NCI-H2171 treated with DMSO at 0.1 percent for 48 hours (cell line): ENCODE data around the gene DHRSX.
"Not testable (repeated sequence)": the region's sequence is repeated elsewhere in the genome, so short reads cannot be mapped to it uniquely, and the experiment has no call there.

ENCODE experiments used
- DNase-seq: peaks from one replicate; lab custom pipeline; 2025; lab: John Stamatoyannopoulos, UW

Gene DHRSX

GRCh38 chrX:2474963-2475726, 25.6 kb downstream of the DHRSX start:
- no peak for DNase-seq

GRCh38 chrX:2474280-2474962, 26.4 kb downstream of the DHRSX start:
- no peak for DNase-seq

GRCh38 chrX:2473064-2473463, 27.7 kb downstream of the DHRSX start:
- DNase-seq: not testable (repeated sequence)

- no peak for DNase-seq
Observed at GRCh38 chrX:2471641-2472040, 29.1 kb downstream of the DHRSX start.

GRCh38 chrX:2471126-2471525, 29.6 kb downstream of the DHRSX start:
- not testable (repeated sequence) for DNase-seq

- not testable (repeated sequence) for DNase-seq
Observed at GRCh38 chrX:2469852-2470251, 30.9 kb downstream of the DHRSX start.

- no peak for DNase-seq
Observed at GRCh38 chrX:2469196-2469685, 31.5 kb downstream of the DHRSX start.

GRCh38 chrX:2468261-2469195, 32.2 kb downstream of the DHRSX start:
- DNase-seq: no peak

- no peak for DNase-seq
Observed at GRCh38 chrX:2466876-2467656, 33.7 kb downstream of the DHRSX start.

GRCh38 chrX:2464677-2465166, 36.1 kb downstream of the DHRSX start:
- DNase-seq: no peak

- DNase-seq: no peak
Observed at GRCh38 chrX:2463973-2464676, 36.7 kb downstream of the DHRSX start.

GRCh38 chrX:2463481-2463880, 37.3 kb downstream of the DHRSX start:
- not testable (repeated sequence) for DNase-seq

- no peak for DNase-seq
Observed at GRCh38 chrX:2462780-2463179, 38.0 kb downstream of the DHRSX start.

GRCh38 chrX:2462074-2462473, 38.7 kb downstream of the DHRSX start:
- DNase-seq: no peak

- no peak for DNase-seq
Observed at GRCh38 chrX:2461711-2462016, 39.1 kb downstream of the DHRSX start.

- not testable (repeated sequence) for DNase-seq
Observed at GRCh38 chrX:2460821-2461710, 39.7 kb downstream of the DHRSX start.

- not testable (repeated sequence) for DNase-seq
Observed at GRCh38 chrX:2460048-2460447, 40.7 kb downstream of the DHRSX start.

- no peak for DNase-seq
Observed at GRCh38 chrX:2458309-2458708, 42.5 kb downstream of the DHRSX start.

GRCh38 chrX:2457289-2458133, 43.3 kb downstream of the DHRSX start:
- no peak for DNase-seq
